PFSK-1 (cell line): ENCODE results near the gene RIN3.

Experiments used
- FOXP2 ChIP-seq: optimal IDR thresholded peaks from 2 replicates; pipeline ENCODE3; 2011; ENCODE audit warnings: borderline replicate concordance, control low read depth, inconsistent platforms; ENCODE audit not compliant: insufficient read depth; ENCODE audit errors: extremely low read length, extremely low read depth
- POLR2AphosphoS5 ChIP-seq: IDR thresholded peaks from 2 replicates; pipeline ENCODE4 v1.6.1; 2012; ENCODE audit warnings: low read depth, mild to moderate bottlenecking, control low read depth, low read length, moderate library complexity
- SIN3A ChIP-seq: IDR thresholded peaks from 2 replicates; pipeline ENCODE4 v1.6.1; 2012; ENCODE audit warnings: mild to moderate bottlenecking, low read length, moderate library complexity, borderline replicate concordance; ENCODE audit not compliant: insufficient read depth
- TAF1 ChIP-seq: IDR thresholded peaks from 2 replicates; pipeline ENCODE4 v1.6.1; 2012; ENCODE audit warnings: low read length, control low read depth, borderline replicate concordance; ENCODE audit not compliant: insufficient read depth
- TF ChIP-seq, protein P1 (sequence below), 2 experiments: IDR thresholded peaks; 2 replicates each; pipeline versions ENCODE4 v1.6.1 to v1.8.0; 2011 to 2012; ENCODE audit warnings: low read depth in 2 of 2, low read length in 2 of 2, control low read depth in 1 of 2, inconsistent platforms in 1 of 2, mild to moderate bottlenecking in 1 of 2, moderate library complexity in 1 of 2; ENCODE audit not compliant: insufficient read depth in 1 of 2

DNA sequence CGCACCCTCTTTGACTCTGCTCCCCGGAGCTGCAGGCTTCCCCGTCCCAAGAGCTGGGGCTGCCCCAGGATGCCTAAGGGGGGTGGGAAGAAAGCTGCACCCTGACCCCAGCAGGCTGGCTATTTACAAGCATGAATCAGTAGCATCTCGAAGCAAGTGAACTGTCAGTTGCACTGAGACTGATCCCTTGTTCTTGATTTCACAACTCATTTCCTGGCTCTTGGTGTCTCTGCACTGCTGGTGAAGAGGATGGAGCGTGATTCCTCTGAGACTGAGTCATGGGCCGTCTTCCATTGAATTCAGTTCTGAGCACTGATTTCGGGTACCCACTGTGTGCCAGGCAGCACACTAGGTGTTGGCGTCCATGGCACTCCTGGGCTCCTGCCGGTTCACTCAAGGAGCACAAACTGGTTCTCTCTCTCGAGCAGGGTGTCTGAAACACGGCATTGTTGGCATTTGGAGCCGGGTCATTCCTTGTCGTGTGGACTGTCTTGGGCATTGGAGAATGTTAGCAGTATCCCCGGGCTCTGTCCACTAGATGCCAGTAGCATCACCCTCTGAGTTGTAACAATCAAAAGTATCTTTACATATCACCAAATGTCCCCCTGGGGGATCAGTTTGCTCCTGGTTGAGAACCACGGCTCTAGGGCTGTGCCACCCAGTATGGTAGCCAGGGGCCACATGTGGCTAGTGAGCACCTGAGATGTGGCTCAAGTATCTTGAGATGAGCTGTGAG, 86.9 kb downstream of the RIN3 start:
- TF ChIP-seq TAF1, result no peak
- TF ChIP-seq, protein P1, sequence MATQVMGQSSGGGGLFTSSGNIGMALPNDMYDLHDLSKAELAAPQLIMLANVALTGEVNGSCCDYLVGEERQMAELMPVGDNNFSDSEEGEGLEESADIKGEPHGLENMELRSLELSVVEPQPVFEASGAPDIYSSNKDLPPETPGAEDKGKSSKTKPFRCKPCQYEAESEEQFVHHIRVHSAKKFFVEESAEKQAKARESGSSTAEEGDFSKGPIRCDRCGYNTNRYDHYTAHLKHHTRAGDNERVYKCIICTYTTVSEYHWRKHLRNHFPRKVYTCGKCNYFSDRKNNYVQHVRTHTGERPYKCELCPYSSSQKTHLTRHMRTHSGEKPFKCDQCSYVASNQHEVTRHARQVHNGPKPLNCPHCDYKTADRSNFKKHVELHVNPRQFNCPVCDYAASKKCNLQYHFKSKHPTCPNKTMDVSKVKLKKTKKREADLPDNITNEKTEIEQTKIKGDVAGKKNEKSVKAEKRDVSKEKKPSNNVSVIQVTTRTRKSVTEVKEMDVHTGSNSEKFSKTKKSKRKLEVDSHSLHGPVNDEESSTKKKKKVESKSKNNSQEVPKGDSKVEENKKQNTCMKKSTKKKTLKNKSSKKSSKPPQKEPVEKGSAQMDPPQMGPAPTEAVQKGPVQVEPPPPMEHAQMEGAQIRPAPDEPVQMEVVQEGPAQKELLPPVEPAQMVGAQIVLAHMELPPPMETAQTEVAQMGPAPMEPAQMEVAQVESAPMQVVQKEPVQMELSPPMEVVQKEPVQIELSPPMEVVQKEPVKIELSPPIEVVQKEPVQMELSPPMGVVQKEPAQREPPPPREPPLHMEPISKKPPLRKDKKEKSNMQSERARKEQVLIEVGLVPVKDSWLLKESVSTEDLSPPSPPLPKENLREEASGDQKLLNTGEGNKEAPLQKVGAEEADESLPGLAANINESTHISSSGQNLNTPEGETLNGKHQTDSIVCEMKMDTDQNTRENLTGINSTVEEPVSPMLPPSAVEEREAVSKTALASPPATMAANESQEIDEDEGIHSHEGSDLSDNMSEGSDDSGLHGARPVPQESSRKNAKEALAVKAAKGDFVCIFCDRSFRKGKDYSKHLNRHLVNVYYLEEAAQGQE (IDR thresholded peaks at IDR 0.05; ENCODE audit: insufficient read depth in 1 of 2, low read depth in 2 of 2, low read length in 2 of 2), result no peak
- no peak for TF ChIP-seq POLR2AphosphoS5
- no peak for TF ChIP-seq FOXP2
- TF ChIP-seq SIN3A, result no peak
